Thyroid gland (tissue), 4 donors: Measurements from ENCODE around the gene AKT1.

Experiments
- CTCF ChIP-seq, 6 experiments: fragments of 200-600 bp in 3 of 6; fragments of 450-650 bp in 3 of 6; sonication (generic) in 3 of 6; IDR thresholded peaks; one replicate each; pipeline ENCODE4 v1.5.1; 2016 to 2019; ENCODE audit warnings: antibody characterized with exemption in 6 of 6, mild to moderate bottlenecking in 2 of 6, inconsistent platforms in 1 of 6, moderate library complexity in 1 of 6
- POLR2A ChIP-seq, 2 donors: fragments of 450-650 bp; IDR thresholded peaks; one replicate each; pipeline ENCODE4 v1.6.1; 2017; ENCODE audit warnings: antibody characterized with exemption in 2 of 2, mild to moderate bottlenecking in 2 of 2, moderate library complexity in 1 of 2

GRCh38 chr14:104819361-104819781 is 23.8 kb upstream of the AKT1 start:
- no peak for TF ChIP-seq CTCF (IDR thresholded peaks at IDR 0.05)
- no peak for TF ChIP-seq POLR2A (IDR thresholded peaks at IDR 0.05)
